ENCODE results near the gene PRKAG1.

PRKAG1 gene

DNA sequence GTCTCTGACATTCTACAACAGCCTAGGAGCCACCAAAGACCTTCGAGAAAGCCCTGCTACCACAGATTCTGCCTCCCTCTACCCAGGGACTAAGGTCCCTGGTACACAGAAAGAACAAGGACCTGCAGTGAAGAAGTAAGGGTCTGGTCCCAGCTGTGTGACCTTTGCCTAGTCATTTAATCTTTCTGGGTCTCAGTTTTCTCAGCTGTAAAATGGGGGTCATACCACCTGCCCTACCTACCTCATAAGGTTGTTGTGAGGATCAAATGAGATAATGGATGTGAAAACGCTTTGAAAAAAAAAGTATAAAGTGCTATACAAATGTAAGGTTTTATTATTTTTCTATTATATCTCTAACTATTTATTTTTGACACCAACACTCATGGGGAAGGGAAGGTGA is 5.2 kb upstream of the PRKAG1 start:
- TF ChIP-seq, protein P1, sequence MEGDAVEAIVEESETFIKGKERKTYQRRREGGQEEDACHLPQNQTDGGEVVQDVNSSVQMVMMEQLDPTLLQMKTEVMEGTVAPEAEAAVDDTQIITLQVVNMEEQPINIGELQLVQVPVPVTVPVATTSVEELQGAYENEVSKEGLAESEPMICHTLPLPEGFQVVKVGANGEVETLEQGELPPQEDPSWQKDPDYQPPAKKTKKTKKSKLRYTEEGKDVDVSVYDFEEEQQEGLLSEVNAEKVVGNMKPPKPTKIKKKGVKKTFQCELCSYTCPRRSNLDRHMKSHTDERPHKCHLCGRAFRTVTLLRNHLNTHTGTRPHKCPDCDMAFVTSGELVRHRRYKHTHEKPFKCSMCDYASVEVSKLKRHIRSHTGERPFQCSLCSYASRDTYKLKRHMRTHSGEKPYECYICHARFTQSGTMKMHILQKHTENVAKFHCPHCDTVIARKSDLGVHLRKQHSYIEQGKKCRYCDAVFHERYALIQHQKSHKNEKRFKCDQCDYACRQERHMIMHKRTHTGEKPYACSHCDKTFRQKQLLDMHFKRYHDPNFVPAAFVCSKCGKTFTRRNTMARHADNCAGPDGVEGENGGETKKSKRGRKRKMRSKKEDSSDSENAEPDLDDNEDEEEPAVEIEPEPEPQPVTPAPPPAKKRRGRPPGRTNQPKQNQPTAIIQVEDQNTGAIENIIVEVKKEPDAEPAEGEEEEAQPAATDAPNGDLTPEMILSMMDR (IDR thresholded peaks at IDR 0.05; ENCODE audit: low read depth, low read length): no peak
- no peak for DNase-seq (ENCODE audit: extremely low read depth, low read depth)

GRCh38 chr12:49022558-49023178 is 4.1 kb upstream of the PRKAG1 start:
- no peak for DNase-seq (ENCODE audit: extremely low read depth, low read depth)
- TF ChIP-seq, protein P1 (IDR thresholded peaks at IDR 0.05; ENCODE audit: low read depth, low read length): no peak

GRCh38 chr12:49021292-49021915 is 2.8 kb upstream of the PRKAG1 start:
- DNase-seq (ENCODE audit: extremely low read depth, low read depth): no peak

DNA sequence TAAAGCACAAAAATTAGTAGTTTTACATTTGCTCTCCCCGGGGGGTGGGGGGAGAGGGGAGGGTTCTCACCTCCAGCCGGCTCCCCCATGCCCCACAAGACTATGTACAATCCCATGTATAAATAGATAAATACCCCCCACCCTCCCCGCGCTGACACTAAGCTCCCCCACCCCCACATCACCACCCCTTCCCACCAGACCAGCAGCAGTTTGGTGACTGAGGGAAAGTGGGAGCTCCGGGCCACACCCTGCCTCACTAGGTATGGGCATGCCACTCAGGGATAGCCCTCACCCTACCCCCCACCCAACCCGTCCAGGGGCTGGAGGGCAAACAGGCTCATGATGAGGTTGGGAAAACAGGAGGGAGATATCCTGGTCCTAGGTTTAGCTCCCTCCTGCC is 1.9 kb upstream of the PRKAG1 start:
- no peak for DNase-seq (ENCODE audit: extremely low read depth, low read depth)
- TF ChIP-seq, protein P1 (IDR thresholded peaks at IDR 0.05; ENCODE audit: low read depth, low read length): no peak

More at GRCh38 chr12:49021292-49021915, 2.8 kb upstream of the PRKAG1 start:
- TF ChIP-seq, protein P1 (IDR thresholded peaks at IDR 0.05; ENCODE audit: low read depth, low read length): no peak

DNA sequence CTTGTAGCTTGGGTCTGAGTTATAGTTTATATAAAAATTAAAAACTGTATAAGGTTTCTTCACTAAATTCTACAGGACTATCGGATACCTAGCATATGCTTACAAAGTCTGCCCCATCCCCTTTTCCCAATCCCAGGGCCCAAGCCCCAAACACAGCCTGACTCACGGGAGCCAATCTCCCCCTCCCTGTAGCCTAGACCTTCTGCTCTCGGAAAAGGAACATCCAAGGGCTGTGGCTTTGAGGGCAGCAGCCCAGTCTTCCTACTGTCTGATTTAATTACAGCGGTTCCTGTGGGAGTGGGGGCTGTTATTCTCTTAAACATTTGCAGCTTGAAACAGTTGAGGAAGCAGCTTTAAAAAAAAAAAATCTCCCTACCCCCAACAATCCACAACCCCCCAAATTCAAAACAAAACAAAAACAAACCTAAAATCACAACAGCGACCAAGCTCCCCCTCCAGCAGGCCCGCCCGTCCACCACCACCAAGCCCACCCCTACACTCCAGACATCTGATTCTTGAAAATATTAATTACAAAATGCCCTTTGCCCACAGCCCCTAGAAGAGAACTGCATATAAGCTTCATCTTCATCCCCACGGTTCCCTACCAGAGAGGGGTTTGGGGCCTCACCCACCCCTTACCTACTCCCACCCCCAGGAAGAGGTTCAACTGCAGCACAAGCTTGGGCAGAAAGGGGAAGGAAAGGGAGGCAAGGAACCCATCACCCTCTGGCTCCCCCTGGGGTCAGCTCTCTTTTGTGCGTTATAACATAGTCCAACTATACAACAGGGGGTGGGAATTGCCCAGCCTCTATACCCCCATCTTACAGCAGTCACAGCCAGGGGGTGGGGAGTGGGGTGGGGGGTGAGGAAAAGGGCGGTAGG is 1.1 kb upstream of the PRKAG1 start:
- DNase-seq (ENCODE audit: extremely low read depth, low read depth): no peak

GRCh38 chr12:49019120-49019430 is 499 bp upstream of the PRKAG1 start:
- no peak for DNase-seq (ENCODE audit: extremely low read depth, low read depth)
- TF ChIP-seq, protein P1 (IDR thresholded peaks at IDR 0.05; ENCODE audit: low read depth, low read length): no peak

More for the DNA sequence above, 1.1 kb upstream of the PRKAG1 start:
- TF ChIP-seq, protein P1 (IDR thresholded peaks at IDR 0.05; ENCODE audit: low read depth, low read length): peak; percentile 26

GRCh38 chr12:49017891-49018260 is 700 bp downstream of the PRKAG1 start:
- TF ChIP-seq, protein P1 (IDR thresholded peaks at IDR 0.05; ENCODE audit: low read depth, low read length): no peak; the same call in 1 of the 2 replicates
- DNase-seq (ENCODE audit: extremely low read depth, low read depth): no peak

Measured in AG09319 (cell line).